Ovary (tissue), 9 donors: ENCODE data around the gene FREM2. TPM values are rescaled to one million over a fixed set of nuclear protein-coding genes. Genes with fewer than 3 reads are reported as not detected.

ENCODE experiments used
- DNase-seq, 5 donors: peaks; one replicate each; pipeline ENCODE4 v3.0.0-alpha.2; 2019 to 2020
- H3K27ac ChIP-seq, 2 donors: fragments of 200-600 bp; one replicate each; pipeline versions ENCODE4 v1.5.1 to v1.8.0; 2019 to 2022
- H3K27me3 ChIP-seq: fragments of 200-600 bp; one replicate; pipeline ENCODE4 v1.8.0; 2022
- H3K36me3 ChIP-seq: fragments of 200-600 bp; sonication (generic); one replicate; pipeline ENCODE4 v1.5.1; 2019
- H3K4me1 ChIP-seq: one replicate; pipeline ENCODE4 v1.8.1; 2013; ENCODE audit warnings: mild to moderate bottlenecking, moderate library complexity; ENCODE audit not compliant: insufficient read depth
- H3K4me3 ChIP-seq: fragments of 200-600 bp; sonication (generic); one replicate; pipeline ENCODE4 v1.5.1; 2017
- H3K9me3 ChIP-seq, 2 donors: fragments of 200-600 bp in 1 of 2; sonication (generic) in 1 of 2; one replicate each; pipeline versions ENCODE4 v1.5.1 to v1.8.1; 2013 to 2019; ENCODE audit warnings: mild to moderate bottlenecking in 1 of 2, moderate library complexity in 1 of 2
- CTCF ChIP-seq, 3 donors: fragments of 450-650 bp in 2 of 3; fragments of 200-600 bp in 1 of 3; IDR thresholded peaks; one replicate each; pipeline versions ENCODE4 v1.5.1 to v1.8.0; 2016 to 2022; ENCODE audit warnings: antibody characterized with exemption in 3 of 3, mild to moderate bottlenecking in 1 of 3
- EP300 ChIP-seq: sonication (generic); formaldehyde crosslinking; IDR thresholded peaks from one replicate; pipeline ENCODE4 v1.6.1; 2017; ENCODE audit warnings: antibody characterized with exemption
- POLR2A ChIP-seq: fragments of 450-650 bp; IDR thresholded peaks from one replicate; pipeline ENCODE4 v1.6.1; 2017; ENCODE audit warnings: antibody characterized with exemption, mild to moderate bottlenecking, moderate library complexity
- WGBS, 3 donors: extraction: QIAGEN DNeasy Blood & Tissue Kit in 1 of 3; methylation state at CpG; one replicate each; pipeline versions ENCODE4 v1.1.5 to v1.1.7; 2013 to 2017; 5-methylcytosine and 5-hydroxymethylcytosine counted together
- intact Hi-C, 4 donors: fragments of 100-400 bp; cut with DNase I; formaldehyde crosslinking; loops; one replicate each; pipeline versions ENCODE4 v1.11.0 to v1.15.1; 2022 to 2023
- polyA plus RNA-seq, 2 donors: library from polyadenylated mRNA; stranded (reverse); fragments of 200-250 nt in 1 of 2; fragments of 350-450 nt in 1 of 2; fragmentation: Illumina TruSeq in 1 of 2; extraction: RNeasy Lipid Tissue Mini Kit (QIAGEN cat#74804) in 1 of 2; gene quantifications; one replicate each; pipeline ENCODE4 v1.2.3, GENCODE V29; 2013 to 2014
- total RNA-seq, 7 donors: library from RNA; depleted of rRNA in 2 of 7; stranded (reverse); fragments of >200 nt in 2 of 7; fragmentation: NEBNext Ultra II Directional in 3 of 7; extraction: Animal tissue kit (Norgen Biotek cat#: 25700) in 3 of 7; gene quantifications; one replicate each; pipeline versions ENCODE4 v1.1.0 to v1.2.4, GENCODE V29; 2016 to 2023
- donor health status: DM: no; HTN: no; CAD: no; lungs with moderate emphysema.
- donor health status: DM: no; HTN: no; CAD: no.
- donor health status: Bipolar disorder and iron deficiency.
- donor health status: DM: yes; HTN: yes; CAD: no.
- donor health status: DM: no; HTN: no; CAD: no.
- donor health status: DM: yes; HTN: yes; CAD: no.

FREM2 gene
- total and polyA plus RNA-seq, 9 donors = 0.27 to 4.0 (median 1.7) TPM

- H3K9me3 ChIP-seq = no peaks in the 10 kb centered on the region
- intact Hi-C loops = no loop called here
- H3K4me3 ChIP-seq = no peak overlapping the region
- H3K36me3 ChIP-seq = no peaks in the 10 kb centered on the region
- TF ChIP-seq POLR2A = no peak
- TF ChIP-seq EP300 = no peak
- TF ChIP-seq CTCF (IDR thresholded peaks at IDR 0.05) = no peak
- H3K27ac ChIP-seq = no peak overlapping the region
- no peaks in the 10 kb centered on the region for H3K27me3 ChIP-seq
- H3K4me1 ChIP-seq = no peaks in the 10 kb centered on the region
- 73 to 90% (median 79%) methylated on average over 2 of the region's 2 CpGs for WGBS, 3 donors
- DNase-seq = no peak
These were observed 25.7 kb upstream of the FREM2 start for GRCh38 chr13:38661010-38661675.

GRCh38 chr13:38662362-38662761 is 24.5 kb upstream of the FREM2 start:
- H3K4me3 ChIP-seq = no peak overlapping the region
- no peak overlapping the region for H3K27ac ChIP-seq
- H3K27me3 ChIP-seq = no peaks in the 10 kb centered on the region
- H3K4me1 ChIP-seq = no peaks in the 10 kb centered on the region
- intact Hi-C loops = no loop called here
- 33 to 39% (median 36%) methylated on average over 2 of the region's 2 CpGs for WGBS, 3 donors
- no peaks in the 10 kb centered on the region for H3K9me3 ChIP-seq
- DNase-seq = peak in 1 of 5 donors; percentile 19
- TF ChIP-seq POLR2A = no peak
- no peaks in the 10 kb centered on the region for H3K36me3 ChIP-seq

- Histone ChIP-seq H3K36me3 (no peaks in the 10 kb centered on the region), H3K27me3 (no peaks in the 10 kb centered on the region), H3K4me3 (no peak overlapping the region), H3K9me3 (no peaks in the 10 kb centered on the region), H3K27ac (no peak overlapping the region), H3K4me1 (no peaks in the 10 kb centered on the region)
- intact Hi-C loops = no loop called here
- TF ChIP-seq EP300 (no peak), CTCF (IDR thresholded peaks at IDR 0.05) (no peak), POLR2A (no peak)
- DNase-seq = no peak
- 81 to 87% (median 85%) methylated on average over 2 of the region's 2 CpGs for WGBS, 3 donors
These were observed 22.0 kb upstream of the FREM2 start for GRCh38 chr13:38664906-38665305.

GRCh38 chr13:38667526-38668109 is 19.3 kb upstream of the FREM2 start:
- H3K36me3 ChIP-seq = no peaks in the 10 kb centered on the region
- H3K27ac ChIP-seq = no peak overlapping the region
- DNase-seq = no peak
- no peaks in the 10 kb centered on the region for H3K4me1 ChIP-seq
- intact Hi-C loops = no loop called here
- no peak overlapping the region for H3K4me3 ChIP-seq
- 88 to 91% (median 90%) methylated on average over 6 of the region's 6 CpGs for WGBS, 3 donors
- H3K27me3 ChIP-seq = no peaks in the 10 kb centered on the region
- H3K9me3 ChIP-seq = no peaks in the 10 kb centered on the region
- no peak for TF ChIP-seq POLR2A
- TF ChIP-seq EP300 = no peak
- TF ChIP-seq CTCF (IDR thresholded peaks at IDR 0.05) = no peak

DNA sequence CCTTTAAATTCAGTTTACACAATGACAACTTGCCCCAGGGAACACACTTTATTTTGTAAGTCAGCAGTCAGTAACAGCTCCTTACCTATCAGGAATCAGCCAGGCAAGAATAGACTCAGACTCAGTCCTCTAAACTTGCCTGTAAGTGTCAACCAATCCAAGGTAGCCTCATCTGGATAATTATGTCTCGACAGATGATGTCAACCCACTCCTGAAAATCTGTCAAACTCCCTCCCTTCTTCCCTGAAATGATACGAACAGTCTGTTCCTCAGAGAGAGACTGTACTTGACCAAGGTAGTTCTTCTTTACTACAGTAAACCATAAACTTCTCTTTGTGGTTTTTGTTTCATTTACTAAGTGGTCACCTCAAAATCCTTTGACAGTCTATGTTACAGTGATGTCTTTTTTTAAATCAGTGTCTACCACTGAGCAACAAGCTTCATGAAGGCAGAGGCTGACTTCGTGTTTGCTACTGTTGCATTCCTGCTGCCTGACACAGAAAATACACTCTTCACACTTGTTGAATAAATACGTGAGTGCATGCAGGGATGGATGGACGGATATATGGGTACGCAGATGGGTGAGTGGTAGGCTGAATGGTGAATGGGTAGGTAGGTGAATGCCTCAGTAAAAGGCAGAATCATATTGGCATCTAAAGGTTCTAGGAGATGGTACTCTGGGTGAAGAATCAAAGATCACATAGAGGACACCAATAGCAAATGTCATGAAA is 17.5 kb upstream of the FREM2 start:
- intact Hi-C loops = no loop called here
- Histone ChIP-seq H3K27ac (no peak overlapping the region), H3K36me3 (no peaks in the 10 kb centered on the region), H3K4me1 (no peaks in the 10 kb centered on the region), H3K9me3 (no peaks in the 10 kb centered on the region), H3K27me3 (no peaks in the 10 kb centered on the region), H3K4me3 (no peak overlapping the region)
- WGBS, 3 donors = 77 to 83% (median 78%) methylated on average over 6 of the region's 6 CpGs
- no peak for DNase-seq
- TF ChIP-seq EP300 = no peak
- no peak for TF ChIP-seq CTCF (IDR thresholded peaks at IDR 0.05)
- TF ChIP-seq POLR2A = no peak
